AG09319 (cell line): ENCODE results near the gene CAPN12.
A peak's percentile ranks its signal among the peaks of the same experiment; 100 is the strongest.

Experiments used
- DNase-seq: peaks from one replicate; pipeline ENCODE4 v3.0.0-alpha.2; 2010; ENCODE audit warnings: low read depth; ENCODE audit errors: extremely low read depth
- TF ChIP-seq, protein P1 (sequence below): IDR thresholded peaks from 2 replicates; pipeline ENCODE4 v1.5.1; 2011; ENCODE audit warnings: low read depth, mild to moderate bottlenecking, inconsistent platforms, low read length, moderate library complexity

The CAPN12 gene

GRCh38 chr19:38686530-38686888 is 57.8 kb downstream of the CAPN12 start:
- no peak for DNase-seq
- TF ChIP-seq, protein P1, sequence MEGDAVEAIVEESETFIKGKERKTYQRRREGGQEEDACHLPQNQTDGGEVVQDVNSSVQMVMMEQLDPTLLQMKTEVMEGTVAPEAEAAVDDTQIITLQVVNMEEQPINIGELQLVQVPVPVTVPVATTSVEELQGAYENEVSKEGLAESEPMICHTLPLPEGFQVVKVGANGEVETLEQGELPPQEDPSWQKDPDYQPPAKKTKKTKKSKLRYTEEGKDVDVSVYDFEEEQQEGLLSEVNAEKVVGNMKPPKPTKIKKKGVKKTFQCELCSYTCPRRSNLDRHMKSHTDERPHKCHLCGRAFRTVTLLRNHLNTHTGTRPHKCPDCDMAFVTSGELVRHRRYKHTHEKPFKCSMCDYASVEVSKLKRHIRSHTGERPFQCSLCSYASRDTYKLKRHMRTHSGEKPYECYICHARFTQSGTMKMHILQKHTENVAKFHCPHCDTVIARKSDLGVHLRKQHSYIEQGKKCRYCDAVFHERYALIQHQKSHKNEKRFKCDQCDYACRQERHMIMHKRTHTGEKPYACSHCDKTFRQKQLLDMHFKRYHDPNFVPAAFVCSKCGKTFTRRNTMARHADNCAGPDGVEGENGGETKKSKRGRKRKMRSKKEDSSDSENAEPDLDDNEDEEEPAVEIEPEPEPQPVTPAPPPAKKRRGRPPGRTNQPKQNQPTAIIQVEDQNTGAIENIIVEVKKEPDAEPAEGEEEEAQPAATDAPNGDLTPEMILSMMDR = no peak

- TF ChIP-seq, protein P1 = peak; percentile 41
- DNase-seq = no peak
Observed at GRCh38 chr19:38685666-38686529, 58.4 kb downstream of the CAPN12 start.

- DNase-seq = no peak
- TF ChIP-seq, protein P1 = no peak
Observed at GRCh38 chr19:38684862-38685665, 59.2 kb downstream of the CAPN12 start.

GRCh38 chr19:38684078-38684861 is 60.0 kb downstream of the CAPN12 start:
- DNase-seq = peak; percentile 75
- TF ChIP-seq, protein P1 = no peak

- DNase-seq = no peak
Observed at GRCh38 chr19:38683393-38684077, 60.7 kb downstream of the CAPN12 start.

GRCh38 chr19:38682872-38683392 is 61.3 kb downstream of the CAPN12 start:
- TF ChIP-seq, protein P1 = no peak
- no peak for DNase-seq

More at GRCh38 chr19:38683393-38684077, 60.7 kb downstream of the CAPN12 start:
- TF ChIP-seq, protein P1 = no peak
